ENCODE results near the gene NRXN3. TPM values are rescaled to one million over a fixed set of nuclear protein-coding genes. Genes with fewer than 3 reads are reported as not detected.

The NRXN3 gene
- total and polyA plus RNA-seq, 2 experiments from 2014 or later, result 5.7 to 7.1 TPM

DNA sequence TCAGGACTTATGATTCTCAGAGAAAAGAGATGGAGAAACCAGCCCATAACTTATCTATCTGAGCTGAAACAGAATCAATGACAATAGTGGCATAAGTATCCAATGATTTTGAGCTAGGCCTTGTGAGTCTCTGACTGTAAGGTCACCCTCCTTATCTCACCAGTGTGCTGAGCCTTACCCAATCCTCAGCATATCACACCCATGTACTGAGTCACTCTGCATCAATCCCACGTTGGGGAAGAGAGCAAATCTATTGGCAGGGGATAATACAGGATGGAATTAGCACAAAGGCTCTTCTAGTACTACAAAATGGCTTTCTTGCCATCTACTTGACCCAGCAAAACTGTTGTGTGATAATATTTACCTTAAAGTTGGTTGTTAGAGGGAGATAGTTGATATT lies 997.8 kb downstream of the NRXN3 start:
- H3K27ac ChIP-seq, result no peak overlapping the region
- H3K9me3 ChIP-seq (ENCODE audit: low read depth), result no peaks in the 10 kb centered on the region
- no peak overlapping the region for H2AFZ ChIP-seq
- no peaks in the 10 kb centered on the region for H4K20me1 ChIP-seq (ENCODE audit: insufficient read depth, poor library complexity, severe bottlenecking)
- no peaks in the 10 kb centered on the region for H3K4me1 ChIP-seq (ENCODE audit: insufficient read depth)
- H3K36me3 ChIP-seq (replicated peaks; ENCODE audit: insufficient read depth, low read depth), result no peaks in the 10 kb centered on the region
- H3K4me2 ChIP-seq, result no peak overlapping the region
- H3K27me3 ChIP-seq, result no peaks in the 10 kb centered on the region
- H3K79me2 ChIP-seq, result no peaks in the 10 kb centered on the region
- TF ChIP-seq EZH2phosphoT487 (IDR thresholded peaks at IDR 0.05; ENCODE audit: low read depth, severe bottlenecking, unreplicated experiment) (no peak), EZH2 (IDR thresholded peaks at IDR 0.05; ENCODE audit: borderline replicate concordance) (no peak), CTCF (IDR thresholded peaks at IDR 0.05; ENCODE audit: poor library complexity) (no peak)
- DNase-seq (ENCODE audit: low spot score), result no peak
- WGBS (ENCODE audit: low lambda C conversion rate, missing lambda C conversion rate), result 31% methylated on average over 1 of the region's 1 CpG
- no peak overlapping the region for H3K4me3 ChIP-seq
- H3K9me2 ChIP-seq (replicated peaks; ENCODE audit: insufficient read depth), result no peaks in the 10 kb centered on the region

DNA sequence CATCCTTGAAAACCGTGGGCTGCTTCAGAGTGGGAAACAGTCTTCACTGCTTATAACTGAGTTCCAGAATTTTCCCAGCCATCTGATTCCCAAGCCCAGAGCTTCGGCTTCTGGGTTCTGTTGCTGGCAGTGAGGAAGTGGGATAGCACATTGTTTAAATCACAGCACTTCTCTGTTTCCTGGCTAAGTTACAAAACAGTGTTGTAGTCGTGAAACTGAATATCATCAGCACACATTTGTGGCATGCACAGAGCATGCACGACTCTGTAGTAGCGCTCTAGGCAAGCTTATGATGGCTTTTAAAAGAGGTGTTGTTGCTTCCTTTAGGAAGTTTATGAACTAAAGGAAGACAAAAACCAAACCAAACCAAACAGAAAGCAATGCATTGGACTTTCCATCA lies 1005.5 kb downstream of the NRXN3 start:
- Histone ChIP-seq H3K4me2 (no peak overlapping the region), H3K4me1 (ENCODE audit: insufficient read depth) (no peaks in the 10 kb centered on the region), H3K27ac (no peak overlapping the region), H3K79me2 (no peaks in the 10 kb centered on the region), H3K36me3 (replicated peaks; ENCODE audit: insufficient read depth, low read depth) (no peaks in the 10 kb centered on the region), H3K27me3 (peaks cover 4% of the 10 kb centered on the region), H4K20me1 (ENCODE audit: insufficient read depth, poor library complexity, severe bottlenecking) (no peaks in the 10 kb centered on the region), H2AFZ (no peak overlapping the region), H3K9me3 (ENCODE audit: low read depth) (no peaks in the 10 kb centered on the region), H3K9me2 (replicated peaks; ENCODE audit: insufficient read depth) (no peaks in the 10 kb centered on the region), H3K4me3 (no peak overlapping the region)
- no peak for TF ChIP-seq EZH2phosphoT487 (IDR thresholded peaks at IDR 0.05; ENCODE audit: low read depth, severe bottlenecking, unreplicated experiment)
- TF ChIP-seq EZH2 (IDR thresholded peaks at IDR 0.05; ENCODE audit: borderline replicate concordance), result no peak
- TF ChIP-seq CTCF (IDR thresholded peaks at IDR 0.05; ENCODE audit: poor library complexity), result no peak
- DNase-seq (ENCODE audit: low spot score), result peak; percentile 4
- 57% methylated on average over 5 of the region's 5 CpGs for WGBS (ENCODE audit: low lambda C conversion rate, missing lambda C conversion rate)

- no peak for TF ChIP-seq EZH2phosphoT487 (IDR thresholded peaks at IDR 0.05; ENCODE audit: low read depth, severe bottlenecking, unreplicated experiment)
- no peak for TF ChIP-seq EZH2 (IDR thresholded peaks at IDR 0.05; ENCODE audit: borderline replicate concordance)
- TF ChIP-seq CTCF (IDR thresholded peaks at IDR 0.05; ENCODE audit: poor library complexity), result no peak
- no peak for DNase-seq (ENCODE audit: low spot score)
- no peak overlapping the region for H2AFZ ChIP-seq
Measured at GRCh38 chr14:79177106-79177505, 1006.9 kb downstream of the NRXN3 start.

GRCh38 chr14:79178719-79179118 lies 1008.5 kb downstream of the NRXN3 start:
- H2AFZ ChIP-seq, result no peak overlapping the region
- no peak for DNase-seq (ENCODE audit: low spot score)
- no peak overlapping the region for H3K4me2 ChIP-seq
- H3K4me3 ChIP-seq, result no peak overlapping the region
- H3K36me3 ChIP-seq (replicated peaks; ENCODE audit: insufficient read depth, low read depth), result no peaks in the 10 kb centered on the region
- H3K4me1 ChIP-seq (ENCODE audit: insufficient read depth), result no peaks in the 10 kb centered on the region
- peaks cover 9% of the 10 kb centered on the region for H3K27me3 ChIP-seq
- no peaks in the 10 kb centered on the region for H3K9me3 ChIP-seq (ENCODE audit: low read depth)
- H3K9me2 ChIP-seq (replicated peaks; ENCODE audit: insufficient read depth), result no peaks in the 10 kb centered on the region
- H4K20me1 ChIP-seq (ENCODE audit: insufficient read depth, poor library complexity, severe bottlenecking), result no peaks in the 10 kb centered on the region
- H3K79me2 ChIP-seq, result no peaks in the 10 kb centered on the region
- TF ChIP-seq EZH2phosphoT487 (IDR thresholded peaks at IDR 0.05; ENCODE audit: low read depth, severe bottlenecking, unreplicated experiment) (no peak), EZH2 (IDR thresholded peaks at IDR 0.05; ENCODE audit: borderline replicate concordance) (no peak), CTCF (IDR thresholded peaks at IDR 0.05; ENCODE audit: poor library complexity) (no peak)
- H3K27ac ChIP-seq, result no peak overlapping the region

More at GRCh38 chr14:79177106-79177505, 1006.9 kb downstream of the NRXN3 start:
- no peak overlapping the region for H3K4me3 ChIP-seq
- H4K20me1 ChIP-seq (ENCODE audit: insufficient read depth, poor library complexity, severe bottlenecking), result no peaks in the 10 kb centered on the region
- no peaks in the 10 kb centered on the region for H3K36me3 ChIP-seq (replicated peaks; ENCODE audit: insufficient read depth, low read depth)
- no peaks in the 10 kb centered on the region for H3K9me2 ChIP-seq (replicated peaks; ENCODE audit: insufficient read depth)
- WGBS (ENCODE audit: low lambda C conversion rate, missing lambda C conversion rate), result 79% methylated on average over 4 of the region's 4 CpGs
- H3K9me3 ChIP-seq (ENCODE audit: low read depth), result no peaks in the 10 kb centered on the region
- no peaks in the 10 kb centered on the region for H3K79me2 ChIP-seq
- no peaks in the 10 kb centered on the region for H3K4me1 ChIP-seq (ENCODE audit: insufficient read depth)
- no peak overlapping the region for H3K4me2 ChIP-seq
- H3K27ac ChIP-seq, result no peak overlapping the region
- H3K27me3 ChIP-seq, result peaks cover 4% of the 10 kb centered on the region
